HG03439 (cell line): Measurements from ENCODE around the gene DENND2A.
"Not testable (repeated sequence)": the region's sequence is repeated elsewhere in the genome, so short reads cannot be mapped to it uniquely, and the experiment has no call there.

ENCODE experiments used
- ATAC-seq: cut with Tn5 transposase; IDR thresholded peaks from one replicate; pipeline ENCODE4 v1.9.1; 2021; ENCODE audit warnings: mild to moderate bottlenecking, moderate library complexity; ENCODE audit not compliant: unreplicated experiment

DENND2A gene

DNA sequence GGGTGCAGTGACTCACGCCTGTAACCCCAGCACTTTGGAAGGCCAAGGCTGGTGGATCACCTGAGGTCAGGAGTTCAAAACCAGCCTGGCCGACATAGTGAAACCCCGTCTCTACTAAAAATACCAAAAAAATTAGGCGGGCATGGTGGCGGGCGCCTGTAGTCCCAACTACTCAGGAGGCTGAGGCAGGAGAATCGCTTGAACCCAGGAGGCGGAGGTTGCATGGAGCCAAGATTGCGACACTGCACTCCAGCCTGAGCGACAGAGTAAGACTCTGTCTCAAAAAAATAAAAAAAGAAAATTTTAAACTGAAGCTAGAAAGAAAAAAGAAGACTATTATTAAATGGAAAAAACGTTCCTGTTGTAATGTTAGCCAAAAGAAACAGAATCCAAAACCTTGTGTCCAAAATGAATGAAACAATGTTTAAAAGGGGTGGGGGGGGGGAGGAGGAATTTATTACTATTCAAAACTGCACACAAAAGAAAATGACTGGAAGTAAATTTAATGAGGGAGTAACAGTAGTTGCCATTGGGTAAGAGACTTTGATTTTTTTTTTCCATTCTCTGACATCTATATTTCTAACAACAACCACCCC lies 20.6 kb downstream of the DENND2A start:
- ATAC-seq, result not testable (repeated sequence)

DNA sequence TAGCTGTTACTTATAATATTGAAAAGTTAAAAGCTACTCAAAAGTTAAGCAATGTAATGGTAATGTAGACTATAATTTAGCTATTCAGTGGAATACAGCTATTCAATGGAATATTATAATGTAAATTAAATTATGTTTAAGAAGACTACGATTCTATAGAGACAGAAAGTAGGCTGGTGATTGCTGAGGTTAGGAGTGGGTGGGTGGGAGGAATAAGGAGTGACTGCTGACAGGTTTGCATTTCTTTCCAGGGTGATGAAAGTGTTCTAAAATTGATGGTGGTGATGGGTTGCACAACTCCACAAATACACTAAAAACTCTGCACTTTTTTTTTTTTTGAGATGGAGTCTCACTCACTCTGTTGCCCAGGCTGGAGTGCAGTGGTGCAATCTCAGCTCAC lies 21.4 kb downstream of the DENND2A start:
- ATAC-seq, result no peak

DNA sequence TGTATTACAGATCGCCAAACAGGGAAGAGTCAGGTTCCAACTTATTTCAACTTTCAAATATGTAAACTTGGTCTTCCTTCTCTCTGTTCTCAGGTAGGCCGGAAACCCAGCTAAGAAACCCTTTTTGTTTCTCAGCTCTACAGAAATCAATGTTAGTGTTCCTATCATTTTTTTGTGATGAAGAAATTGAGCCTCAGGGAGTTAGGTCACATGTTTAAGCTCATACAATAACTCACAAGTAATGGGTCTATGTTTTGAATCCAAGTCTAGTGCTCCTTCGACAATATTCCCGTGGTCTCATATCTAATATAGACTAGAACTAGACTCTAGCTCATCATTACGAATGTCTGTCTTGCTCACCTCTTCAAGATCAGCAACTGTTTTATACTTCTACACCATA lies 22.3 kb downstream of the DENND2A start:
- no peak for ATAC-seq

DNA sequence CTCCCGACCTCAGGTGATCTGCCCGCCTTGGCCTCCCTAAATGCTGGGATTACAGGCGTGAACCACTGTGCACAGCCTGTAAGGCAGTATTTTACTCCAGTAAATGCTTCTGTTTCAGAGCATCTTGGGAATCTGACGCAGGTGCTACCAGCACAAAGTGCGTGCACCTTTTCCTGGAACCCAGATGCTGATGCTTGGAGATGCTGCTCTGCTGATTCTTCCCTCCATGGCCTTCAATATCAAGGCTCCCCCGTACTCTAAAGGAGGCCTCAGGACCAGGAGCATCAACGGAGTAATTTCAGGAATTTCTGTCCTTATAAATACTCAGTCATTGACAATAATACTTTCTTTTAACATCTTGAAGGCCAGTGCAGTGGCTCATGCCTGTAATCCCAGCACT lies 23.5 kb downstream of the DENND2A start:
- ATAC-seq, result no peak

DNA sequence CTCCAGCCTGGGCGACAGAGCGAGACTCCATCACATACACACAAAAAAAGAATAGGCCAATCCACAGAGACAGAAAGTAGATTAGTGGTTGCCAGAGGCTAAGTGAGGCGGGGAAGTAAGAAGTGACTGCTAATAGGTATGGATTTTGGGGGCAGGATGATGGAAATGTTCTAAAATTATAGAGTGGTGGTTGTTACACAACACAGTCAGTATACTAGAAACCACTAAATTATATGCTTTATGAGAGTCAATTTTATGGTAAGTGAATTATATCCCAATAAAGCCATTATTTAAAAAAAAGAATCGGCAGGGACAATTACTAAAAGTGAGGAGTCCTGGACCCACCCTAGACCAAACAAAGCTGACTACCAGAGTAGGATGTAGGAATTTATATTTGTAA lies 24.3 kb downstream of the DENND2A start:
- no peak for ATAC-seq

DNA sequence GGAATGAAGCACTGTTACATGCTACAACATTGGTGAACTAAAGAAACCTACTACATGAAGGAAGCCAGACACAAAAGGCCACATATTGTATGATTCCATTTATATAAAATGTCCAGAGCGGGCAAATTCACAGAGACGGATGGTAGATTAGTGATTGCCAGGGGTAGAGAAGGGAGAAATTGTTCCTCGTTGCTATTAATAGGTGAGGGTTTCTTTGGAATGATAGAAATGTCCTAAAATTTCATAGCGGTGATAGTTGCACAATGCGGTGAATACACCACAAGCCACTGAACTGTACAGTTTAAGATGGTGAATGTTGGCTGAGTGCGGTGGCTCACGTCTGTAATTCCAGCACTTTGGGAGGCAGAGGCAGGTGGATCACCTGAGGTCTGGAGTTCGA lies 29.0 kb downstream of the DENND2A start:
- no peak for ATAC-seq

DNA sequence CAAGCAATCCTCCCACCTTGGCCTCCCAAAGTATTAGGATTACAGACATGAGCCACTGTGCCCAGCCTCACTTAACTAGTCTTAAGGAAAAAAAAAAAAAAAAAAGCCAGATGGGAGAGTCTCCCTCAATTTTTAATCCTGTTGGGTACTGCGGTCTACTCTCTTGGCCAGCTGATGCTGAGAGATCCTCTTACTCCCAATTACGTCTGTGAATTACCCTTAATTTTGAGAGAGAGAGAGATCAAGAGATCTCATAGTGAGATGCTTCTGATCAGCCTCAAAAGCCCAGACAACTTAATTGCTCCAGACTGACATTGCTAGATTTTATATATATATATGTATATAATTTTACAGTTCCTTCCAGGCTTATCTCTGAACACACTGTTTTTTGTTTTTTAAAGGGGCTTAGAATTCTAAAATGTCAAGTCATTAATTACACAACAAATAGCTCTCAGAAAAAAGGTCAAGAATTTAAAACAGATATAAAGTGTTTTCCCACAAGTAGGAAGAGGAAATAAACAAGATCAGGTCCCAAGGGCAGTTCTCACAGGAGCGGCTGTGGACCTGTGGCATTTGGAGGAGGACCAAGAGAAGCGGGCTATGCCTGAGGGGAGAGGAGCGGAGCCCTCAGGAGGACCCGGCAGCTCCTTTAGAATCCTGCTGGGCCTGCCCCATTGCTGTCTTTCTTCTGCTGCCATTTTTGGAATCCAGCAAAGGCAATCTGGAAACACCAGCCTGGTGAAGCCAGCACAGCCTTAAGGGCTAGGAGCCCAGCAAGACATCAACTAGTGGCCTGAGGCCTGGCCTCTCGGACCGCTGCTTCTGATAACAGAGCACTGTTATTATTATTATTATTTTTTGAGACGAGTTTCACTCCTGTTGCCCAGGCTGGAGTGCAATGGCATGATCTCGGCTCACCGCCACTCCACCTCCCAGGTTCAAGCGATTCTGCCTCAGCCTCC lies 30.1 kb downstream of the DENND2A start:
- no peak for ATAC-seq

DNA sequence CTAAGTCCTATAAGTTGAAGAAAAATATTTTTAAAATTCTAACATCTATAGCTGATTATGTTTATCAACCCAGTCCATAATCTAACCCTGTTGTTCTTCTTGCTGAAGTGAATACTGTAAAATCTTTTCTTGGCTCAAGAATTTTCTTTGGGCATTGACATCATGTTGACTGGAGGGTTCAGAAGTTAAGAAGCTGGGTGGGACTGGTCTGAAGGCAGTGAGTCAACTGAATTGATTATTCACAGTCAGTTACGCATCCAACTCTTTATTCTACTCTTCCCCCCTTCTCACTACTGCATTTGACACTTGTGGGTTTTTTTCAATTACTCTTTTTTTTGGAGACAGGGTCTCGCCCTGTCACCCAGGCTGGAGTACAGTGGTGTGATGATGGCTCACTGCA lies 31.0 kb downstream of the DENND2A start:
- no peak for ATAC-seq

DNA sequence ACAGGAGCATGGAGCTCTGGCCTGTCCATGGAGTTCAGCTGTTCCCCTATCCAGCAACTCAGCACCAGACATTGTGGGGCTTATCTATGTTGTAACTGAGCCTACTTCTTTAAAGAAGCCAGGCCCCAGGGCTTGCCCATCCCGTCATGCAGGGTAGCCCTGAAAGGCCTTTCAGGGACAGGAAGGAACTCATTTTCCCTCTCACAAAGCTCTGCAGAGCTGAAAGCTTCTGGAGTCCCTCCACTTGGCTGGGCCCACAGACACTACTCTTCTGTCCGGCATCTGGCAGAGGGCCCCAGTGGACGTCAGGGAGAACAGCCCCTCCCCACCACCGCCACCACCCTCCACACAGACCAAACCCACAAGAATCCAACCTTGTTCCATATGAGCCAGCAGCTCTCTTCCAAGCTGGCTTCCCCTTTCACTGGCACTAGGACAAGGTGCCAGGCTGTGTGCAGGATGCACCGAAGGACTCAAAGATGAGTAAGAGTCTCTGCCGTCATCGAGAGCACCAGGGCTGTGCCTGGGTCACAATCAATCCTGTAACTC lies 33.1 kb downstream of the DENND2A start:
- no peak for ATAC-seq

DNA sequence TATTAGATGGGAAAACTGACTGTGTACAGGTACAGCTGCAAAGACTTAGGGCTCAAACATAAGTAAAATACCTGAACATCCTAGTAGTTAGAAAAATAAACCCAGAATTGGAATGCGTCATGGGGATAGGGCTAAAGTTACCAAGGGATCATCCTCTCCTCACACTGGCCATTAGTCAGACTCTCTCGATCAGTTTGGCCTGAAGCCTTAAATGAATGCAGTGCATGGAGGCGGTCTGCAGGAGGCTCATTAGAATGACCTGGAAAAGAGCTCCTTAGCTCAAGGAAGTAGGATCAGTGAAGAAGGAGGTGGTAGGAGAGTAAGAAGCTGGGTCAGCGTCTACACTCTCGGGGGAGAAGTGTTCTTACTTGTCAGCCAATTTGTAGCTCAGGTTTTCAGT lies 35.3 kb downstream of the DENND2A start:
- no peak for ATAC-seq

DNA sequence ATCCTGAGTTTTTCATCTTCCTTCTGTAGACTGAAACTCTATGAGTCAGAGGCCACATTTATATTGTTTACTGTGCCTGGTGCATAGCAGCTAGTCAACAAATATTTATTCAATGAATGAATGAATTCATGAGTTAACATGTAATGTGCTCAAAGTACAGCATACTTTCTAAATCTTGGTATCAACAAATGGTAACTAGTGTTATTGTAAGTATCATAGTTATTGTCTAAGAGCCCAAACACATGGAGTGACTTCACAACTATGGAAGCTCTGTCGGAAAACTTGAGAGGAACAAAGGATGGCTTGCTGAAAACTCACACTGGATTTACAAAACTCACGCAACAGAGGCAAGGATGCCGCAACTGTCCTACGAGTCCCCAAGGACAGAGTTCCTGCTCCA lies 35.9 kb downstream of the DENND2A start:
- no peak for ATAC-seq

DNA sequence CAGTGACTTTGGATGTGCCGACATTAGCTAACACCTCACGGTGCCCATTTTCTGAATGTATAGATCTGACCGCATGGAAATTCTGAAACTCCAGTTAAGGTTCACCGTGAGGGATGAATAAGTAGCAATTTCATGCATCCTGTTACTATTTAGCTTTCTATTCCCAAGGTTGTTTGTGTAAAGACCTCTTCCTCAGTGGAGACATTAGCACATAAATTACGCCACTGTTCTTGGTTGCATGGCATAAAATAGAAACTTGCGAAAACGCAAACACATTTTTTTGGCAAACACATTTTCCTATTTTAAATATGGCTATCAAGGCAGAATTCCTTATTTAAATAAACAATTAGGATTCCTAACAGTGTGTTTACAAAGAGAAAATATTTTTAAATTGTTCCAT lies 36.5 kb downstream of the DENND2A start:
- ATAC-seq, result no peak

DNA sequence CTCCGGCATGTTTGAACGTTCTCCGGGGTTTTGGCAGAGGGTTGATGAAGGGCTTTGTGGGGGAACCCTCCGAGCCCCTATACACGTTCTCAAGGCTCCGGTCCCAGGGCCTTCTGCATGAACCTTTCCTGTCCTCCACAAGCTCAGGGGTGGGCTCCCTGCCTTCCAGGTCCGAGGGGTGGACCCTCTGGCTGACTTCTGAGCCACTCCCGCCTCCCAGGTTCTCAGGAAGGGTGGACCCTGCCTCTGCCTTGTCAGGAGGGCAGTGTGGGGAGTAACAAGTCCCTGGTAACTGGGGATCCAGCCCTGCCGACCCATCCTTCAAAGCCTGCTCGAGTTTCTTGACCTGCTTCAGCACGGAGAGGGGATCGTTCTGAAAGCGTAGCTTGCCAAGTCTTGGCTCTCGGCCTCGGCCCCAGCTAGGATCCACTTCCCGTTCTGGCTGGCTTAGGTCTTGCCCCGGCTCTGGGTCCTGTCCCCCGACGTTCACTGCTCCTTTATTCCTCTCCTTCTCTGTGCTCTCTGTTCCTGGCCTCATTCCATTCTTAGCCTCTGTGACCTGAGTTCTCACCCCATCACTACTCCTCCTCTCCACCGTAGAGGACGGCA lies 38.9 kb downstream of the DENND2A start:
- no peak for ATAC-seq

DNA sequence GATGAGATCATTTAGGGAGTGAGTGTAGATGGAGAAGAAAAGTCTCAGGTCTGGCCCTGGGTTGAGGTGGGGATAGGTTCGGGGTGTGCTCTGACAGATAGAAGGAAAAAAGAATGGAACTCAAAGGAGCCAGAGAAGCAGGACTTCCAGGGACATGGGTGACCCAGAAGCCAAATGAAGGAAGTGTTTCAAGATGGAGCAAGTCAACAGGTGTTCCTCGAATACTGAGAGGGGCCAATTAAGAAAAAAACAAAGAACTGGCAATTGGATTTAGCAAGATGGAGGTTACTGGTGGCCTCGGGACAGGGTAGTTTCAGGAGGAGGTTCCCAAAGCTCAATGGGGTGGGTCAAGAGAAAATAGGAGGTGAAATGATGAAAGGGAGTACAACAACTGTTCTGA lies 40.3 kb downstream of the DENND2A start:
- no peak for ATAC-seq

DNA sequence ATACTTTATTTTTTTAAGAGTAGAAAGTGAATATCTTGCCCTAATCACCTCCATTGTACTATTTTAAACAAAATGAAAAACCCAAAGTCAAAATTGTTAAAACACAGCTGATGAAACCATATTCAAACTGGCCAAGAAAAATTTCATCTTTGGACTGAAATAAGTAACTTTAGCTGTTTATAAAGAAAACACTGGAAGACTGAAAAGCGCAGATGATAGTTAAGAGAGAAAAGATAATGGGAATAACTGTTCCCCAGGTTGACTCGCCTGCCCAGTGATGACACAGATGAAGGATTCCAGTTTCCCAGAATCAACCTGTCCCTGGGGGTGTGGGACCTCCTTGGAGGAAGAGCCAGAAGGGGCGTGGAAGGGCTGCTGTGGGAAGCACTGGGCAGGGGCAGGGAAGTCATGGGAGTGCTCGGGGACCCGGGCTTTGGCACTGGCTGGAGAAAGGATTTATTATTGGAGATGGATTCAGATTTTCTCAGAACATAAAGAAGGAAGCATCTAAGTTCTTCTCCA lies 43.1 kb downstream of the DENND2A start:
- no peak for ATAC-seq

DNA sequence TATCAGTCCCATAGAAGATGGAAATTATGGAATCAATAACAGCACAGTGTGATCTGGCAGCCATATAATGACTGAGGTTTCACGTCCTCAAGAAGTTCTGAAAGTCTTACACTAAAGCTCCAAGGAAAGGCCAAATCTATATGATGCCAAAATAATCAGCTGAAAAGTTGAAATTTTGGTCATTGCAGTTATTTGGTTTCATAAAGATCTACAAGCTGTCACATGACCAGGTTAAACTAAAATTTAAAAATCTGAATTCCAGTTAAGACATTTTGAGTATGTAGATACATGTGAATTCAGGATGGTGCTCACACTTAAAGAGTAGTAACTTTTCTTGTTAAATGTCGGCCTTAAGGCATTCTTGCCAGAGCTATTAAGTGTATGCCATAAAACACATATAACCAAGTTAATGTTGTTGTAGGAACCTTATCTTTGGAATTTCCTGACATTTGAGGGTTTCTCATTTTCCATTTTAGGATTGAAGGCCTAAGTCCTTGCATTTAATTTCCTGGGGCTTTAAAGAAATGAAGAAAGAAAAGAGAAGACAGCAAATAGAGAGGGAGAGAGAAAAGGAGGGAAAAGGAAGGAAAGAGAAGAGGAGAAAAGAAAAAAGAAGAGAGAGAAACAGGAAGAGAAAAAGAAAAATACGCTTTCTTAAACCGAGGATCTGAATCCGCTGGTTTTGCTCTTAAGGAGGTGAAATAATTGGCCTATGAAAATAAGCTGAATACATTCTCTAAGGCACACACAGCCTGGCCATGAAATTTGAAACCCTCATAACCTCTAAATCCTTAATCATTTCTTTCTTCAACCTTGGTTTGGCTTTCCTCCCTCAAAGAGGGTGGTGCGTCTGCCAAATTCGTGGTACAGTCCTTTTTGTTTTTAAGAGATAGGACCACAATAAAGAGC lies 43.8 kb downstream of the DENND2A start:
- no peak for ATAC-seq

DNA sequence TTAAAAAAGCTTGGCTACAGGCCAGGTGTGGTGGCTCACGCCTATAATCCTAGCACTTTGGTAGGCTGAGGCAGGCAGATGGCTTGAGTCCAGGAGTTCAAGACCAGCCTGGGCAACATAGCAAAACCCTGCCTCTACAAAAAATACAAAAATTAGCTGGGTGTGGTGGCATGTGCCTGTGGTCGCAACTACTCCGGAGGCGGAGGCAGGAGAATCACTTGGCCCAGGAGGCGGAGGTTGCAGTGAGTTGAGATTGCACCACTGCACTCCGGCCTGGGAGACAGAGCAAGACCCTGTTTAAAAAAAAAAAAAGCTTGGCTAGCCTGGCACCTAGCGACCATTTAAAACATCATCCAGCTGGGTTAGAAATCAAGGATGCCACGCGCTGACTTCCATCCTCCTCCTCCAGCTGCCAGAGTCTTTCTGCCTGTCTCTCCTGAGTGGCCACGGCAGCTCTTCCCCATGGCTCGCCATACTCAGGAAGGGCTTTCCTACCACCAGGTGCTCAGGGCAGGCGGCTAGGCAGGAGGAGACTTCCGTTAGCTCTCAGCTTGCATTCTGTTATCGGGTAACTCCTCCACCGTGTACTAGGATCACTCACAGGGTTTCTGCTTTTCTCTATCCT lies 45.0 kb downstream of the DENND2A start:
- ATAC-seq, result no peak

DNA sequence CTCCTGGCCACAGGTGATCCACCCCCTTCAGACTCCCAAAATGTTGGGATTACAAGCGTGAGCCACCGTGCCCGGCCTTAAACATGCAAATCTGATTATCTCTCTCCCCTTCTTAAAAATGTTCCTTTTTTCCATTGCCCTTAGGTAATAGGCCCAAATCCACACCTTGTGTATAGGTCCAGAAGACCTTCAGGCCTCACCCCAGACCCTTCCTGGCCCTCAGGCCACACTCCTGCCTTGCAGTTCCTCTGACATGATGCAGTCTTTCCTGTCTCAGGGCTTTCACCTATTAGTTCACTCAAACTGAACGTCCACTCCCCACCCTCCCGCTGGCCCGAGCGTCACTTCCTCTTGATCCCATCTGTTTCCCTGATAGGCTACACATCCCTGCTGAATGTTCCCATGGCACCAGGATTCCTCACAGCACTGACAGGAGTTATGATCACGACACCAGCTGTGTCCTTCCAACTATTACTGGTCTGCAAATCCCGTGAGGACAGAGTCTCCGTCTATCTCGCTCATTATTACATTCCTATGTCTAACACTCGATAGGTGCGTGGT lies 46.4 kb downstream of the DENND2A start:
- ATAC-seq, result no peak

DNA sequence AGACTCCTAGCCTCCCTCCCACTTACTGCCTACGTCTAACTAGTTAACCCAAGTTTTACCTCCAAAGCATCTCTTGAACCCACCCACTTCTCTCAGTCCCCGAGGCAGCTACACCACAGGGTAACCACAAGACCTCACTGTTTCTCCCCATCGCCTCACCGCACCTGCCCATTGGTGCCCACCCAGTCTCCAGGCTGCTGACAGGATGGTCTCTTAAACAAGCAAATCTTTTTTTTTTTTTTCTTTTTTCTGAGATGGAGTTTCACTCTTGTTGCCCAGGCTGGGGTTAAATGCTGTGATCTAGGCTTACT lies 47.0 kb downstream of the DENND2A start:
- no peak for ATAC-seq
